H9 (cell line): ENCODE measurements around the gene TMEM41B. TPM values are rescaled to one million over a fixed set of nuclear protein-coding genes. Genes with fewer than 3 reads are reported as not detected.
A peak's percentile ranks its signal among the peaks of the same experiment; 100 is the strongest.

Source experiments
- DNase-seq: peaks from one replicate; pipeline ENCODE4 v3.0.0-alpha.2; 2017
- H2AFZ ChIP-seq: one replicate; pipeline ENCODE4 v1.6.1; 2013; ENCODE audit warnings: mild to moderate bottlenecking, low read length, control low read depth, moderate library complexity
- H2AK5ac ChIP-seq: 2 replicates; pipeline ENCODE4 v1.6.1; 2013; ENCODE audit warnings: low read length, control low read depth, mixed read lengths; ENCODE audit not compliant: insufficient read length
- H2BK120ac ChIP-seq: one replicate; pipeline ENCODE4 v1.6.1; 2013; ENCODE audit warnings: low read depth, mild to moderate bottlenecking, low read length, control low read depth, inconsistent platforms; ENCODE audit not compliant: poor library complexity, severe bottlenecking
- H2BK12ac ChIP-seq: 2 replicates; pipeline ENCODE4 v1.6.1; 2013; ENCODE audit warnings: low read length, control low read depth, mixed read lengths, low read depth; ENCODE audit not compliant: insufficient read length
- H2BK15ac ChIP-seq: 2 replicates; pipeline ENCODE4 v1.6.1; 2013; ENCODE audit warnings: low read depth, low read length, control low read depth
- H2BK20ac ChIP-seq: one replicate; pipeline ENCODE4 v1.6.1; 2013; ENCODE audit warnings: low read depth, mild to moderate bottlenecking, low read length, control low read depth, inconsistent platforms; ENCODE audit not compliant: poor library complexity, severe bottlenecking
- H2BK5ac ChIP-seq: 2 replicates; pipeline ENCODE4 v1.6.1; 2013; ENCODE audit warnings: low read length, control low read depth, mixed read lengths; ENCODE audit not compliant: insufficient read length
- H3K14ac ChIP-seq: 2 replicates; pipeline ENCODE4 v1.6.1; 2013; ENCODE audit warnings: low read length, control low read depth; ENCODE audit not compliant: insufficient read depth
- H3K18ac ChIP-seq: 2 replicates; pipeline ENCODE4 v1.6.1; 2013; ENCODE audit warnings: low read depth, mild to moderate bottlenecking, mixed read lengths, low read length, control low read depth; ENCODE audit not compliant: insufficient read length
- H3K23ac ChIP-seq: 2 replicates; pipeline ENCODE4 v1.6.1; 2013; ENCODE audit warnings: low read length, control low read depth, mixed read lengths, low read depth; ENCODE audit not compliant: insufficient read length
- H3K23me2 ChIP-seq: 2 replicates; pipeline ENCODE4 v1.6.1; 2013; ENCODE audit warnings: low read depth, mild to moderate bottlenecking, mixed read lengths, low read length, control low read depth; ENCODE audit not compliant: insufficient read length, poor library complexity, severe bottlenecking
- H3K27ac ChIP-seq: 2 replicates; pipeline ENCODE4 v1.5.1; 2013; ENCODE audit warnings: low read length, control low read depth, mixed read lengths, low read depth; ENCODE audit not compliant: insufficient read length
- H3K27me3 ChIP-seq: 2 replicates; pipeline ENCODE4 v1.6.1; 2013; ENCODE audit warnings: low read length, control low read depth, inconsistent platforms; ENCODE audit not compliant: insufficient read depth
- H3K4ac ChIP-seq: 2 replicates; pipeline ENCODE4 v1.6.1; 2013; ENCODE audit warnings: low read depth, mild to moderate bottlenecking, control low read depth, inconsistent platforms, low read length, moderate library complexity
- H3K4me1 ChIP-seq: 2 replicates; pipeline ENCODE4 v1.6.1; 2013; ENCODE audit warnings: low read length, control low read depth, inconsistent platforms; ENCODE audit not compliant: insufficient read depth
- H3K4me2 ChIP-seq: 2 replicates; pipeline ENCODE4 v1.6.1; 2013; ENCODE audit warnings: low read length, control low read depth, mixed read lengths; ENCODE audit not compliant: insufficient read length, insufficient read depth
- H3K56ac ChIP-seq: 2 replicates; pipeline ENCODE4 v1.6.1; 2013; ENCODE audit warnings: low read depth, mild to moderate bottlenecking, mixed read lengths, low read length, control low read depth; ENCODE audit not compliant: insufficient read length
- H3K79me1 ChIP-seq: 2 replicates; pipeline ENCODE4 v1.6.1; 2013; ENCODE audit warnings: low read depth, mild to moderate bottlenecking, moderate library complexity, low read length, control low read depth, inconsistent platforms; ENCODE audit not compliant: insufficient read depth, poor library complexity, severe bottlenecking
- H3K79me2 ChIP-seq: 2 replicates; pipeline ENCODE4 v1.6.1; 2013; ENCODE audit warnings: low read length, control low read depth, inconsistent platforms; ENCODE audit not compliant: insufficient read depth
- H3K9ac ChIP-seq: 2 replicates; pipeline ENCODE4 v1.6.1; 2013; ENCODE audit warnings: low read length, control low read depth, mixed read lengths; ENCODE audit not compliant: insufficient read length; ENCODE audit errors: extremely low read depth
- H3K9me3 ChIP-seq: one replicate; pipeline ENCODE4 v1.6.1; 2013; ENCODE audit warnings: low read depth, low read length, inconsistent platforms; ENCODE audit not compliant: control insufficient read depth
- H3T11ph ChIP-seq: one replicate; pipeline ENCODE4 v1.6.1; 2013; ENCODE audit warnings: mild to moderate bottlenecking, low read length, control low read depth, inconsistent platforms
- H4K20me1 ChIP-seq: one replicate; pipeline ENCODE4 v1.6.1; 2013; ENCODE audit not compliant: control insufficient read depth, insufficient read length, insufficient read depth
- H4K5ac ChIP-seq: 2 replicates; pipeline ENCODE4 v1.6.1; 2013; ENCODE audit warnings: low read depth, mild to moderate bottlenecking, mixed read lengths, low read length, control low read depth; ENCODE audit not compliant: insufficient read length
- H4K8ac ChIP-seq: replicated peaks from 2 replicates; pipeline ENCODE4 v1.6.1; 2013; ENCODE audit warnings: low read length, control low read depth, mixed read lengths, low read depth; ENCODE audit not compliant: insufficient read length
- H4K91ac ChIP-seq: 2 replicates; pipeline ENCODE4 v1.6.1; 2013; ENCODE audit warnings: low read depth, mild to moderate bottlenecking, moderate library complexity, mixed read lengths, low read length, control low read depth; ENCODE audit not compliant: insufficient read length
- H3K27ac Mint-ChIP-seq, 3 experiments: 2 replicates in 2 of 3; 3 replicates in 1 of 3; pipeline ENCODE4 v1.8.0; 2020 to 2021; ENCODE audit warnings: mixed read lengths in 3 of 3, mild to moderate bottlenecking in 1 of 3, moderate library complexity in 1 of 3
- H3K27me3 Mint-ChIP-seq: 2 replicates; pipeline ENCODE4 v1.8.0; 2021; ENCODE audit warnings: low read depth, mild to moderate bottlenecking, moderate library complexity, mixed read lengths
- H3K36me3 Mint-ChIP-seq, 3 experiments: 2 replicates in 2 of 3; 3 replicates in 1 of 3; pipeline ENCODE4 v1.8.0; 2020 to 2021; ENCODE audit warnings: low read depth in 3 of 3, mixed read lengths in 3 of 3; ENCODE audit not compliant: insufficient read depth in 1 of 3
- H3K4me1 Mint-ChIP-seq, 2 experiments: 2 replicates each; pipeline ENCODE4 v1.8.0; 2020; ENCODE audit warnings: mixed read lengths in 2 of 2
- H3K4me3 Mint-ChIP-seq, 2 experiments: 2 replicates in 1 of 2; 3 replicates in 1 of 2; pipeline ENCODE4 v1.8.0; 2020 to 2021; ENCODE audit warnings: mild to moderate bottlenecking in 2 of 2, mixed read lengths in 2 of 2, moderate library complexity in 1 of 2
- H3K9me3 Mint-ChIP-seq, 2 experiments: 2 replicates in 1 of 2; 3 replicates in 1 of 2; pipeline ENCODE4 v1.8.0; 2020; ENCODE audit warnings: mild to moderate bottlenecking in 2 of 2, mixed read lengths in 2 of 2, moderate library complexity in 1 of 2
- WGBS: extraction: QIAGEN DNeasy Blood & Tissue Kit; methylation state at CpG from one replicate; pipeline ENCODE4 v1.1.7; 2013; ENCODE audit warnings: missing lambda C conversion rate, low lambda C conversion rate, mixed read lengths; ENCODE audit not compliant: insufficient read length; ENCODE audit errors: extremely low coverage; 5-methylcytosine and 5-hydroxymethylcytosine counted together
- total RNA-seq: library from RNA; stranded (reverse); gene quantifications from 2 replicates; pipeline ENCODE4 v1.2.1, GENCODE V29; 2021
- TF ChIP-seq, protein P1 (sequence below): fragments of 200-600 bp; sonication (generic); conservative IDR thresholded peaks from 3 replicates; pipeline ENCODE4 v1.8.0; 2021; ENCODE audit warnings: antibody characterized with exemption, mild to moderate bottlenecking

The TMEM41B gene
- total RNA-seq, 1 experiment from 2014 or later: 48.7 TPM

DNA sequence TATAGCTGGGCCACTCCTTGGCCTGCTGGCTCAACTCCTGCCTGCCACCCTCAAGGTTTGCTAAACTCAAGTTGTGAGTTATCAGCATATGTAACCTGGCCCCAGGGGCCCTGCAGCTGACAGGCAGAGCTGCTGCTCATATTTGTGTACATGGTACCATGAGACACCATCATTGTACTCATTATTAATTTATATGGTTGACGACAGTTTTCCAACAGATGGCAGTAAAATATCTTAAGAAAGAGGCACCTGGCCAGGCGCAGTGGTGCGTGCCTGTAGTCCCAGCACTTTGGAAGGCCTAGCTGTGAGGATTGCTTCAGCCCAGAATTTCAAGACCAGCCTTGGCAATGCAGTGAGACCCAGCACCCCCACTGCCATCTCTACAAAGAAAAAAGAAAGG, 37.8 kb downstream of the TMEM41B start:
- no peaks in the 10 kb centered on the region for H3K27me3 Mint-ChIP-seq
- Histone ChIP-seq H4K91ac (no peak overlapping the region), H3K9ac (no peak overlapping the region), H2BK15ac (no peak overlapping the region), H2AFZ (no peak overlapping the region), H4K8ac (no peak overlapping the region), H3K4me2 (no peak overlapping the region), H4K5ac (no peak overlapping the region), H3K79me2 (no peaks in the 10 kb centered on the region), H3K14ac (no peak overlapping the region), H3K27ac (no peak overlapping the region), H3K18ac (no peak overlapping the region), H2BK120ac (no peak overlapping the region), H4K20me1 (no peaks in the 10 kb centered on the region), H3K27me3 (no peaks in the 10 kb centered on the region), H3K56ac (no peak overlapping the region), H3K9me3 (no peaks in the 10 kb centered on the region), H2BK5ac (no peak overlapping the region), H2AK5ac (no peak overlapping the region), H3K23ac (no peak overlapping the region), H3K23me2 (no peaks in the 10 kb centered on the region), H3T11ph (no peak overlapping the region), H3K4ac (no peak overlapping the region), H3K79me1 (no peaks in the 10 kb centered on the region), H2BK20ac (no peak overlapping the region), H2BK12ac (no peak overlapping the region), H3K4me1 (no peaks in the 10 kb centered on the region)
- 0 out of 7 replicates have a peak overlapping the region, but pooled peaks of 1 of the 3 experiments have one; percentile 40 for H3K27ac Mint-ChIP-seq
- no peaks in the 10 kb centered on the region for H3K9me3 Mint-ChIP-seq
- TF ChIP-seq, protein P1, sequence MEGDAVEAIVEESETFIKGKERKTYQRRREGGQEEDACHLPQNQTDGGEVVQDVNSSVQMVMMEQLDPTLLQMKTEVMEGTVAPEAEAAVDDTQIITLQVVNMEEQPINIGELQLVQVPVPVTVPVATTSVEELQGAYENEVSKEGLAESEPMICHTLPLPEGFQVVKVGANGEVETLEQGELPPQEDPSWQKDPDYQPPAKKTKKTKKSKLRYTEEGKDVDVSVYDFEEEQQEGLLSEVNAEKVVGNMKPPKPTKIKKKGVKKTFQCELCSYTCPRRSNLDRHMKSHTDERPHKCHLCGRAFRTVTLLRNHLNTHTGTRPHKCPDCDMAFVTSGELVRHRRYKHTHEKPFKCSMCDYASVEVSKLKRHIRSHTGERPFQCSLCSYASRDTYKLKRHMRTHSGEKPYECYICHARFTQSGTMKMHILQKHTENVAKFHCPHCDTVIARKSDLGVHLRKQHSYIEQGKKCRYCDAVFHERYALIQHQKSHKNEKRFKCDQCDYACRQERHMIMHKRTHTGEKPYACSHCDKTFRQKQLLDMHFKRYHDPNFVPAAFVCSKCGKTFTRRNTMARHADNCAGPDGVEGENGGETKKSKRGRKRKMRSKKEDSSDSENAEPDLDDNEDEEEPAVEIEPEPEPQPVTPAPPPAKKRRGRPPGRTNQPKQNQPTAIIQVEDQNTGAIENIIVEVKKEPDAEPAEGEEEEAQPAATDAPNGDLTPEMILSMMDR: no peak
- H3K36me3 Mint-ChIP-seq: peaks cover 13 to 19% (median 14%) of the 10 kb centered on the region in 3 experiments; a peak in 6 of 7 replicates
- WGBS: no CpG with 5 or more reads among the region's 3 CpGs
- no peak overlapping the region for H3K4me3 Mint-ChIP-seq
- no peaks in the 10 kb centered on the region for H3K4me1 Mint-ChIP-seq
- DNase-seq: peak; percentile 18
